BLaER1 (cell line): ENCODE results near the gene LSM3.

Source experiments
- H3K27ac ChIP-seq: shearing (Covaris generic); formaldehyde crosslinking; 2 replicates; pipeline ENCODE4 v1.8.1; 2022
- H3K27me3 ChIP-seq: shearing (Covaris generic); formaldehyde crosslinking; 2 replicates; pipeline ENCODE4 v1.8.1; 2022
- H3K36me3 ChIP-seq: shearing (Covaris generic); formaldehyde crosslinking; 2 replicates; pipeline ENCODE4 v1.8.1; 2022
- H3K4me1 ChIP-seq: shearing (Covaris generic); formaldehyde crosslinking; 2 replicates; pipeline ENCODE4 v1.8.1; 2022
- H3K4me2 ChIP-seq: shearing (Covaris generic); formaldehyde crosslinking; 2 replicates; pipeline ENCODE4 v1.8.1; 2022
- H3K4me3 ChIP-seq: shearing (Covaris generic); formaldehyde crosslinking; 2 replicates; pipeline ENCODE4 v1.8.1; 2022
- H3K9ac ChIP-seq: shearing (Covaris generic); formaldehyde crosslinking; 2 replicates; pipeline ENCODE4 v1.8.1; 2022
- H3K9me3 ChIP-seq: shearing (Covaris generic); formaldehyde crosslinking; 2 replicates; pipeline ENCODE4 v1.8.1; 2022
- H4K20me1 ChIP-seq: shearing (Covaris generic); formaldehyde crosslinking; 2 replicates; pipeline ENCODE4 v1.8.1; 2022
- Cebpa-rat ChIP-seq: shearing (Covaris generic); IDR thresholded peaks from 2 replicates; pipeline ENCODE4 v1.8.1; 2022

LSM3 gene

GRCh38 chr3:14178247-14179113 lies at the start of gene LSM3, which contains the start of gene XPC:
LSM3 (plus strand) TSS chr3:14178817; CDS start chr3:14178861, 44 bp downstream.
XPC (minus strand) TSS chr3:14178601; CDS start chr3:14178568, 33 bp downstream.
- H3K4me2 ChIP-seq, result peak within 1 kb of the TSS; percentile 97
- peaks cover 67% of the 10 kb centered on the region for H3K4me1 ChIP-seq
- no peak for TF ChIP-seq Cebpa-rat
- peak within 1 kb of the TSS; percentile 93 for H3K4me3 ChIP-seq
- no peaks in the 10 kb centered on the region for H3K27me3 ChIP-seq
- H3K9ac ChIP-seq, result peak within 1 kb of the TSS; percentile 91
- H4K20me1 ChIP-seq, result peaks cover 52% of the 10 kb centered on the region
- H3K9me3 ChIP-seq, result no peaks in the 10 kb centered on the region
- peak within 1 kb of the TSS; percentile 92 for H3K27ac ChIP-seq
- H3K36me3 ChIP-seq, result peaks cover 25% of the 10 kb centered on the region

- H3K36me3 ChIP-seq, result peaks cover 77% of the 10 kb centered on the region
Measured at GRCh38 chr3:14129296-14129695, 49.3 kb upstream of the LSM3 start.

GRCh38 chr3:14130230-14130629 lies 48.4 kb upstream of the LSM3 start:
- H3K4me1 ChIP-seq, result peaks cover 17% of the 10 kb centered on the region
- H3K27me3 ChIP-seq, result no peaks in the 10 kb centered on the region
- H3K4me2 ChIP-seq, result no peak overlapping the region
- no peak overlapping the region for H3K4me3 ChIP-seq
- H3K27ac ChIP-seq, result no peak overlapping the region
- H3K9ac ChIP-seq, result no peak overlapping the region
- peaks cover 67% of the 10 kb centered on the region for H4K20me1 ChIP-seq
- H3K9me3 ChIP-seq, result no peaks in the 10 kb centered on the region
- no peak for TF ChIP-seq Cebpa-rat
- peaks cover 87% of the 10 kb centered on the region for H3K36me3 ChIP-seq

More at GRCh38 chr3:14129296-14129695, 49.3 kb upstream of the LSM3 start:
- no peak overlapping the region for H3K4me3 ChIP-seq
- no peaks in the 10 kb centered on the region for H3K27me3 ChIP-seq
- TF ChIP-seq Cebpa-rat, result no peak
- H3K4me1 ChIP-seq, result peaks cover 17% of the 10 kb centered on the region
- H3K9ac ChIP-seq, result no peak overlapping the region
- H3K9me3 ChIP-seq, result no peaks in the 10 kb centered on the region
- H4K20me1 ChIP-seq, result peaks cover 62% of the 10 kb centered on the region
- no peak overlapping the region for H3K4me2 ChIP-seq
- H3K27ac ChIP-seq, result no peak overlapping the region

GRCh38 chr3:14130707-14131106 lies 47.9 kb upstream of the LSM3 start:
- Histone ChIP-seq H3K27me3 (no peaks in the 10 kb centered on the region), H3K36me3 (peaks cover 92% of the 10 kb centered on the region), H3K27ac (no peak overlapping the region), H3K4me2 (no peak overlapping the region), H3K9ac (no peak overlapping the region), H3K4me3 (no peak overlapping the region), H3K9me3 (no peaks in the 10 kb centered on the region), H4K20me1 (peaks cover 67% of the 10 kb centered on the region), H3K4me1 (peaks cover 17% of the 10 kb centered on the region)
- TF ChIP-seq Cebpa-rat, result no peak

- no peak for TF ChIP-seq Cebpa-rat
- no peak overlapping the region for H3K9ac ChIP-seq
- no peak overlapping the region for H3K4me2 ChIP-seq
Measured at GRCh38 chr3:14131134-14131533, 47.5 kb upstream of the LSM3 start.

GRCh38 chr3:14132120-14132519 lies 46.5 kb upstream of the LSM3 start:
- peaks cover 99% of the 10 kb centered on the region for H3K36me3 ChIP-seq
- no peak for TF ChIP-seq Cebpa-rat
- 0 out of 2 replicates have a peak, but pooled peaks cover 3% of the 10 kb centered on the region for H3K4me1 ChIP-seq
- peaks cover 53% of the 10 kb centered on the region for H4K20me1 ChIP-seq
- H3K27ac ChIP-seq, result no peak overlapping the region
- H3K27me3 ChIP-seq, result no peaks in the 10 kb centered on the region
- no peak overlapping the region for H3K9ac ChIP-seq
- H3K4me2 ChIP-seq, result no peak overlapping the region
- no peak overlapping the region for H3K4me3 ChIP-seq
- no peaks in the 10 kb centered on the region for H3K9me3 ChIP-seq

More at GRCh38 chr3:14131134-14131533, 47.5 kb upstream of the LSM3 start:
- Histone ChIP-seq H4K20me1 (peaks cover 63% of the 10 kb centered on the region), H3K9me3 (no peaks in the 10 kb centered on the region), H3K4me3 (no peak overlapping the region), H3K27me3 (no peaks in the 10 kb centered on the region), H3K4me1 (peaks cover 13% of the 10 kb centered on the region), H3K27ac (no peak overlapping the region), H3K36me3 (peaks cover 96% of the 10 kb centered on the region)

- Histone ChIP-seq H3K4me1 (no peaks in the 10 kb centered on the region), H3K9ac (no peak overlapping the region), H4K20me1 (peaks cover 48% of the 10 kb centered on the region), H3K27me3 (no peaks in the 10 kb centered on the region), H3K9me3 (no peaks in the 10 kb centered on the region), H3K36me3 (peaks cover 99% of the 10 kb centered on the region), H3K4me2 (no peak overlapping the region), H3K4me3 (no peak overlapping the region), H3K27ac (no peak overlapping the region)
- TF ChIP-seq Cebpa-rat, result no peak
Measured at GRCh38 chr3:14132689-14133088, 45.9 kb upstream of the LSM3 start.

- peaks cover 48% of the 10 kb centered on the region for H4K20me1 ChIP-seq
- no peak overlapping the region for H3K27ac ChIP-seq
- H3K4me1 ChIP-seq, result no peaks in the 10 kb centered on the region
- no peak overlapping the region for H3K4me2 ChIP-seq
- peaks cover 99% of the 10 kb centered on the region for H3K36me3 ChIP-seq
- no peaks in the 10 kb centered on the region for H3K9me3 ChIP-seq
- TF ChIP-seq Cebpa-rat, result no peak
- H3K9ac ChIP-seq, result no peak overlapping the region
- H3K4me3 ChIP-seq, result no peak overlapping the region
- H3K27me3 ChIP-seq, result no peaks in the 10 kb centered on the region
Measured at GRCh38 chr3:14133188-14133800, 45.3 kb upstream of the LSM3 start.

GRCh38 chr3:14133876-14134275 lies 44.7 kb upstream of the LSM3 start:
- no peaks in the 10 kb centered on the region for H3K9me3 ChIP-seq
- H3K4me3 ChIP-seq, result no peak overlapping the region
- no peak overlapping the region for H3K4me2 ChIP-seq
- peaks cover 48% of the 10 kb centered on the region for H4K20me1 ChIP-seq
- H3K27me3 ChIP-seq, result no peaks in the 10 kb centered on the region
- H3K4me1 ChIP-seq, result no peaks in the 10 kb centered on the region
- no peak for TF ChIP-seq Cebpa-rat
- H3K36me3 ChIP-seq, result peaks cover 99% of the 10 kb centered on the region
- H3K27ac ChIP-seq, result no peak overlapping the region
- no peak overlapping the region for H3K9ac ChIP-seq

GRCh38 chr3:14134291-14134690 lies 44.3 kb upstream of the LSM3 start:
- Histone ChIP-seq H3K4me1 (no peaks in the 10 kb centered on the region), H3K4me2 (no peak overlapping the region), H3K4me3 (no peak overlapping the region), H3K36me3 (peaks cover 99% of the 10 kb centered on the region), H3K27ac (no peak overlapping the region), H3K9me3 (no peaks in the 10 kb centered on the region), H3K27me3 (no peaks in the 10 kb centered on the region), H4K20me1 (peaks cover 44% of the 10 kb centered on the region), H3K9ac (no peak overlapping the region)
- TF ChIP-seq Cebpa-rat, result no peak
